GM19023 (cell line): ENCODE results near the gene SPA17.

ENCODE experiments used
- ATAC-seq: cut with Tn5 transposase; IDR thresholded peaks from one replicate; pipeline ENCODE4 v1.9.1; 2021; ENCODE audit warnings: mild to moderate bottlenecking, moderate library complexity; ENCODE audit not compliant: unreplicated experiment

The SPA17 gene

DNA sequence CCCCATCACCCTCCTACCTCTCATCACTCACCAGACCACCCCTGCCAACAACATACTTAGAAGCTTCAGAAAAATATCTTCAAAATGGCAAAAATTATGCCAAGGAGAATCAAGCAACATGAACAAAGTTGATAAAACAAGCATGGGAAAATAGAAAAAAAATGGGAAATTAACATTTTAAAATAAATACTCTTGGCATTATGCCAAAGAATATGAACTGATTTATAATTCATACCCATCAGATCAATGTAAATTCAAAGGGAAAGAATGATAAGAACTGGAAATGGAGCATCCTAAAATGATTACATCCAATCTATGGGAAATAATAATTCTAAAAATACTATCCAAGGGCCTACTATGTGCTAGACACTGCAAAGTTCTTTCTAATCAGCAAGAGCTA, 12.2 kb upstream of the SPA17 start:
- no peak for ATAC-seq

DNA sequence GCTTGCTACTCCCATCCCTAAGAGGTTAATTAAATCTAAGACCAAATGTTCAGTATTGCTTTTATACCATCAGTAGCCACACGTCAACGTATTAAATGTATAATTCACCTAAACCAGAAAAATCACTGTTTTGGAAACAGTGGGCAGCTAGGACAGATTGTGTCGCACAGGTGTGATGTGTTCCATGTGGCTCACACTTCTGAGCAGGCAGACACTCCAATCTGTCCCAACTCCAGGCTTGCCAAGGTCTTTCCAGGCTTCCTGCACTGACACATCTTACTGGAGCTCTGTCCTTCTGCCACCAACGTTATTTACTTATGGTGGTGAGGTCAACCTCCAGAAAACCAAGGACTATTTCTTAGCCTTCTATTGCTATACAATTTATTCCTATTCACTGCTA, 11.6 kb upstream of the SPA17 start:
- ATAC-seq: no peak

DNA sequence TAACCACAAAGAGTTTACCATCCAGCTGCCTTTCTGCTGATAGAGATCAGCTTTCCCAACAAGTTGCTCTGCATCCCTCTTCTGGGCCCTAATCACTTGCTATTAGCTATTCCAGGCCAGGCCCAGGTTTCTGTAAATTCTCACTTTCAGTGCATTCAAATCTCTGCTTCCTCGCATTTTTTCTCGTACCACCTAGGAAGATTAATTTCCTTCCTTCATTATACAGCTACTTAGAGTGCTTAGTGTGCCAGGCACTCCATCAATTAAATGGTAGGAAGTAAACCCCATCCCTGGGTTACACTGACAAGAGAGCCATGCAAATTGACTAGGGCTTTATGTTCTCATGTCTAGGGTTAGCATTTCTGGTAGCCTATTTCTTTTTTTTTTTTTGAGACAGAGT, 9.8 kb upstream of the SPA17 start:
- no peak for ATAC-seq

DNA sequence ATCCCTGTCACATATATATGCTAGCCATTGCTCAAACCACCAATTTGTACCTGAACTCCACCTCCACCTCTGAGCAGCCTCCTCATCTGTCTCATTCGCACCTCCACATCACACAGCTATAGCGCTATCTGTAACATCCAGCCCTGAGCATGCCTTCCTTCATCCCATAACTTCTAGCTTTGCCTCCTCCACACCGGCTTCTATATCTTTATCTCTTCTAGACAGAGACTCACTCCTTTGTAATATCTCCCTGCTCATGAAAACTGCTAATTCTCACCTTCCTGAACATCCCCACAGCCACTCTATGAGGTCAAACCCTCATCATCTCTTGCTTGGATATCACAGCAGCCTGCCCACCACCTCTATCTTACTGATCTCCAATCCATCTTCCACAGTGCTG, 6.1 kb upstream of the SPA17 start:
- no peak for ATAC-seq

DNA sequence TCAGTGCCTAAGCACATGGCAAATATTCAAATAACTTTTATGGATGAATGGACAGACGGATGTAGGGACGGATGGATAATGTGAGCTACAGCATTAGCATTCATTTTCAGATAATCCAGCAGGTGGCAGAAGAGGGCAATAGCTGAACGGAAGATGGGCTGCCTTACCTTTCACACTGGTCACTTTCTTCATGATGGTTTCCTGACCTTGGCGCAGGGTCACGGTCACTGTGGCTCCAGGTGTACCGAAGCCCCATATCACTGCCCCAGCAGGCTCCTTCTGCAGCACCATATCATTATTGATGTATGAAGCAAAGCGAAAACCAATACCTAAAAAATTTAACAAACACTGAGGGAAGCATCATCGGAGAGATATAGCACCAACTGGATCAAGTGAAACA, 4.5 kb upstream of the SPA17 start:
- ATAC-seq: peak; percentile 34

DNA sequence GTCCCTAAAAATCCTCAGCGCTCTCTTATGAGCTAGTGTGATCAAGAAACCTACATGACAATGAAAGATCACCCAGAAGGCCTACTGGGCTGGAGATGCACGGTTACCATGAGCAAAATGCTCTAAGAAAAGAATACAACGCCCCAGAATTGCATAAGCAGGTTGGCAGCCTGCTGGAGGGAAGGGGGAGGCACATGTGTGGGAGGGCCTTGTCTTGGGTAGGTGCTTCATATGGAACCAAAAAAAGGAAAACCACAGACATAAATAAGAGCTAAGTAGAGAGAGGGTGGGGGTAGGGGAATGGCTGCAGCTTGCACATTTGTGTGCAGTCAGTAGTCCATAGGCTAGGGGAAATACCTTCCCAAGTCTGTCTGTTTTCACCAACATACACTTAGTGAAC, 3.0 kb upstream of the SPA17 start:
- no peak for ATAC-seq

DNA sequence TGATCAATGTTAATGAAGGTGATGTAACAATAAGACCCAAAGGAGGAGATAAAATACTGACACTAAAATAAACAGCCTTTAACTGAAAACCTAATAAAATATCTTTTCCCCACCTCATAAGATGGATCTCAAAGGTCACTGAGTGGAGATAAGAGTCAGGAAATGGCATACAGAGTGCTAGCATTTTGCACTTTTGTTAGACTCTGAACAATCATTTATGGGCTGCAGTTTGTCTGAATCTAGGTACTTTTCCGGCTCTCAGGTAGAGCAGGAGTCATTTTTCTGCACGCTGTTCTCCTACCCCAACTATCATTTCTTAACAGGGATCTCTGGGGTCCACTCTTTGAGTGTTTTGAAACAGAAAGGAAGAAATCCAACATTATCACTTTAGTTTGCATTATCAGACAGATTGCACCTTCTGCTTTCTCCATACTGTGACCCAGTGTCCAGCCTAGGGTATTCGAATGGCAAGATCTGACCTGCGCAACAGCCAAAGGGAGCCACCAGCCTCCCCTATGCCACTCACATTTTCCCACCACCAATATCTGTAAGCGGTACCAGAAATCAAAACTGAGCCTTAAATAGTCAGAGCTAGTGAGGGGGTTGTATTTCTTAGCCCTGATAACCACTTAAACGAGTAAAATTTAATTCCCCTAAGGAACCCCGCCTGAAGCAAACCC, 1.0 kb upstream of the SPA17 start:
- ATAC-seq: no peak

DNA sequence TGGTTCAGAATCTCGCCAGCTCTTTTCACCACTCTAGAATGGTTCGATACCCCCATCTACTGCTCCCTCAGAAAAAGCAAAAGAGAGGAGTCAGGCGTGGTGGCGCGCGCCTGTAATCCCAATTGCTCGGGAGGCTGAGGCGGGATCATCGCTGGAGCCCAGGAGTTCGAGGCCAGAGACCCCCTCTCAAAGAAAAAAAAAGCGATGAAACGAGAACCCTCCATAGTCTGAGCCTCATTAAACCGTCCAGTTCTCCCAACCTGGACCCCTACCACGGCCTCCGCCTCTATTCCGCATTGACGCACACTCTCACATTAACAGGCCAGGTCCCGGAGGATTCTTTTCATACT, 439 bp downstream of the SPA17 start:
- no peak for ATAC-seq

DNA sequence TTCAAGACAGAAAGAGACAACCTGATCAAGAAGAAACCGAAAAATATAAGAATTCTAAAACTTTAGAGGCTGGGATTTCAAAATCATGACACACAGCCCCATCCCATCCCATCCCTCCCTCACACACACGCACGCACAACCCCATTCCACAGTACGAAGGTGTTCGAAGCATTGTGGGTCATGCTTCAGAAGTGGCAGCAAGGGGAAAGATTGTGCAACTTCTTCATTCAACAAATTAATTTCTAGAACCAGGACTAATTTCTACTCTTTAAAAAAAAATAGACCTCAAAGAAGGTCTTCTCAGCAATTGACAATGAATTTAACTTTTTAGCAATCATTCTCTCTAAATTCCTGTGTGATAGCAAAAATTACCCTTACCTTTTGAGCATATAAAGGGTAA, 867 bp downstream of the SPA17 start:
- ATAC-seq: no peak

DNA sequence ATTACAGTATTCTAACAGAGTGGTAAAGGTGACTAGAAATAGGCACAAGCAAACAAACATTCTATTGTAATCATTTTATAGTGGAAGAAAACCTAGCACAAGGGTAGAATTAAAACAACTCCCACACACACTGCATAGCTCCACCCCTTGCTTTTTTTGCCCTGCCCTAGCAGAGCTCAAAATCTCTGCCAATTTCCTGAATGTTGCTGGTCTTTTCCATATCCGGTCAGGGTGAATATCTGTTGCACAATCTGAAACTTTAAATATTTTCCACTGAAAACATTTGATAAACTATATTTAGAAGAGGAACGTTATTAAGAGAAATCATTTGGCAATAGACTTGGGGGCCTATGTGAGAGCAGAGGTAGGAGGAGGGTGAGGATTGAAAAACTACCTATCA, 2.7 kb downstream of the SPA17 start:
- no peak for ATAC-seq

DNA sequence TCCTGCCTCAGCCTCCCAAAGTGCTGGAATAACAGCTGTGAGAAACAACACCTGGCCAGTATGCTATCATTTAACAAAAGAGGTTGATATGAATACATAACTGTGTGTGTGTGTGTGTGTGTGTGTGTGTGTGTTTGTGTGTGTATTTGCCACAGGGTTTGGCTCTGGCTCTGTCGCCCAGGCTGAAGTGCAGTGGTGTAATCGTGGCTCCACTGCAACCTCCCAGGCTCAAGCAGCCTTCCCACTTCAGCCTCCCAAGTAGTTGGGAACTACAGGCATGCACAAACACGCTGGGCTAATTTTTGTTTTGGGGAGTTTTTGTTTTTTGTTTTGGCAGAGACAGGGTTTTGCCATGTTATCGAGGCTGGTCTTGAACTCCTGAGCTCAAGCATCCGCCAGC, 4.7 kb downstream of the SPA17 start:
- no peak for ATAC-seq

DNA sequence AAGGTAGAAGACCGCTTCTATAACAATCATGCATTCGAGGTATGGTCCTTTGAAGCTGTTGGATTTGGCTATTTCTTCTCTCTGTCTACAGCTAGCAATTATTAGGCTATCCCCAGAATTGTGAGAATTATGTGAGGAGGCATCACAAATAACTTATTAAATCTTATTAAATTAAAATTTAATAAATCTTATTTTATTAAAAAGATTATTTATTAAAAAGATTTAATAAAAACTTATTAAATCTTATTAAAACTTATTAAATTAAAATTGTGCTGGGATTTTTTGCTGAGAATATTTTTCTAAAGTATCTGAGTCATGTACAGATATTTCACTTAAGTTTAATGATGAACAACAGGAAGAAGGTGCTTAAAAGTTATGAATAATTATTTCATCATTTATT, 7.7 kb downstream of the SPA17 start:
- ATAC-seq: no peak

DNA sequence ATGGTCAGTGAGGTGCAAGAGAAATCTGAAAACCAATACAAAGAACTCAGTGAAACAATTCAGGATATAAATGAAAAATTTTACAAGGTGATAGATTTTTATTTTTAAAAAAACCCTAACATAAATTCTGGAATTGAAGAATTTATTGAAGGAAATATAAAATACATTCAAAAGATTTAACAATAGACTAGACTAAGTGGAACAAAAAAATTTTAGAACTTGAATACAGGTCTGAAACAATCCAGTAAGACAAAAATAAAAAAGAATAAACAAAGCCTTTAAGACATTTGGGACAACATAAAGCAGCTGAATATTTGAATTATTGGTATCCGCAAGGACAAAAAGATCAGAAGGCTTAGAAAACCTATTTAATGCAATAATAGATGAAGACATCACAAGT, 8.7 kb downstream of the SPA17 start:
- no peak for ATAC-seq

DNA sequence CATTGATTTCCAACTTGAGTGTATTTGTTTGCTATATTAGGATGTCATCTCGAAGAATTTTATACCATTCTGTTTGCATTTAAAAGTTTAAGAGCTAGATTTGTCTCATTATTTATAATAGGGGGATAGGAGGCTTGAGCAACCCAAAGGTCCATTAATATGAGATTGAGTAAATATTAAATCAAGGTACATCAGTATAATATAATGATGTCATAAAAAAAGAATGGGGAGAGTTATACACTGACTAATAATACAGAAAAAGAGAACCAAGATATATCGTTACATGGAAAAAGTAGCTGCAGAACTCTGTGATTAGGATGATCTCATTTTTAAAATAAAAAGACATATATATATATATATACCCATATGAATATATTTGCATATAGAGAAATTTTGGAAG, 19.4 kb downstream of the SPA17 start:
- no peak for ATAC-seq

DNA sequence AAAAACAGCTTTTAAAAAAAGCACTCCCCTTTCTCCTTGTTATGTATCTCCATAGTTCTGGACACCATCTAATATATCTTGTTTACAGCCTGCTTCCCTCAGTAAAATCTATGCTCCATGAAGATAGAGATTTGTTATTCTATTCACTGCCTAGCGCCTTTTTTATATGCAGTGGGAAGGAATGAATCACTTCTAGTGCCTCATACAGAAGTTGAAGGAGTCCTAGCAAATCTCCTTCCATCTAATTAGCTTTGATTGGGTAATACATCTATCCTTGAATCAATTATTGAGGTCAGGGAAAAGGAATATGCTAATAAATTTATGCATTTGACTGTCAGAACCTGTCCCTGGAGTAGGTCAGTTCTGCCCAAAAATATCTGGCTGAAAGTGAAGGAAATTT, 25.8 kb downstream of the SPA17 start:
- no peak for ATAC-seq

DNA sequence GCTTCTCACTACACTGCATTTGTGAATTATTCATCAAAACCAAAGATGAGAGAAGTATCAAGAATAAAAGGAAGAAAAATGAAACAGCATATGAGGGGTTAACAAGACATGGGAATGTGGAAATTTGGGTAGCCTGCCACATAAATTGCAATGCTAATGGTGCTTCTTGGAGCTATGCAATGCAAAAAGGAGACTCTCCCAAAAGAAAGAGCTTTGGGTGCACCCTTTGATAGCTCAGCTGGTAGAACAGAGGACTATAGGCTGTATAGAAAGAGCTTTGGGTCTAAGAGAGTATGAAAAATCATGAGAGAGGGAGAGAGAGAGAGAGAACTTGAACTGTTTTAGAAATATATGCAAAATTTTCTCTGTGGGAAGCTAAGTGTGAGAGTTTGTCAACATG, 26.3 kb downstream of the SPA17 start:
- ATAC-seq: no peak

DNA sequence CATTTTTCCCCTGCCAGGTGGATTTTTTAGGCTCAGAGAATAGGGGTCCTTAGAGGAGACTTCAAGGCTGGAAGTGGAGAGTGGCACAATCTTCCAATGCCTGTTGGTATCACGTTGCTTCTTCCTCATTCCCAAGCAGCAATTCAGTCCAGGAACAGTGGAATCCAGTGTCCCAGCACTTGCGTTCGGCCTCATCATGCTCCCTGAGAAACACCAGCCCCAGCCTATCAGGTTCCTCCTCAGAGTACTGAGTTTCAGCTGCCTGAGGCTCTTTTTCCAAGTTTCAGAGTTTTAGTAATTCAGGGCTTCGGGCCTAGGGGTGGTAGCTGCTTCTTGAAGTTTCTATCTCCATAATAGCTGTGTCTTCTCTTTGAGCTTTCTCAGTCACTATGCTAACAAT, 34.1 kb downstream of the SPA17 start:
- no peak for ATAC-seq

DNA sequence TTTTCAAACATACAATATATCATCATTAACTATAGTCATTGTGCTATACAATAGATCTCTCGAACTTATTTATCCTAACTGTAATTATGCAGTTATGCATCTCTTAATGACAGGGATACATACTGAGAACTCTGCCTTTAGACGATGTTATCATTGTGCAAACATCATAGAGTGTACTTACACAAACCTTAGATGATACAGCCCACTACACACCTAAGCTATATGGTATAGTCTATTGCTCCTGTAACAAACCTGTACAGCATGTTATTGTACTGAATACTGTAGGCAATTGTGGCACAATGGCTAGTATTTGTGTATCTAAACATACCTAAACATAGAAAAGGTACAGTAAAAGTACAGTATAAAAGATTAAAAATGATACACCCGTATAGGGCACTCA, 38.7 kb downstream of the SPA17 start:
- no peak for ATAC-seq

DNA sequence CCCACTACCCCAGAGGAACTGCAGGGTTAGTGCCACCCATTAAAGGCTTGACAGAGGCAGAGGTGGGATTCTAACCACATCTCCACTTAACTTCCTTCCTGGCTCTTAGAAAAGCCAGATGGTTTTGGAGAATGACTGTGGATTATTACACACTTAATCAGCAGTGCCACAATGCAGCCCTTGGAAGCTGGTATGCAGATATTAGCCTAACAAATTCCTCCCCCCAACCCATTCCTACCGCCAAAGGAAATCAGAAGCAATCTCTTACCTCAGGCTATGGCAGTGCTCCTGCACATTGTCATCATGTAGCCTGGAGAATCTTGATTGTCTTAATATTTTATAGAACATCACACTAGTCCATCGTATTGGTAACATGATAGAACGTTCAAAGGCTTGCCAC, 42.9 kb downstream of the SPA17 start:
- no peak for ATAC-seq

DNA sequence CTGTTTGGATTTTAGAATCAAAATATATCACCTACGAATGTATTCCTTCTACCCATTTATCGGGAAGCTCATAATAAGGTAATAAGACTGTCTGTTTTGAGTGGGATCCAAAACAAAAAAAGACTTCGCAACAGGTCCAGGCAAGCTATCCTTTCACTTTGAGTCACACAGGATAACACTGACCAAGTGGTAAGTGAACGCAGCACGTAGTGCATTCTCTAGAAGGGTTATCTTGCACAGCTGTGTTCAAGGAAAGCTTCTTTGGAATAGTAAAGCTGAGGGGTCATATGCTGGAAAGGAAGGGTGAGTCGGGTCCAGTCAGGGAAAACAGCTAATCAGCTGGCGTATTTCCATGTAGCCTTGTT, 43.7 kb downstream of the SPA17 start:
- ATAC-seq: no peak

DNA sequence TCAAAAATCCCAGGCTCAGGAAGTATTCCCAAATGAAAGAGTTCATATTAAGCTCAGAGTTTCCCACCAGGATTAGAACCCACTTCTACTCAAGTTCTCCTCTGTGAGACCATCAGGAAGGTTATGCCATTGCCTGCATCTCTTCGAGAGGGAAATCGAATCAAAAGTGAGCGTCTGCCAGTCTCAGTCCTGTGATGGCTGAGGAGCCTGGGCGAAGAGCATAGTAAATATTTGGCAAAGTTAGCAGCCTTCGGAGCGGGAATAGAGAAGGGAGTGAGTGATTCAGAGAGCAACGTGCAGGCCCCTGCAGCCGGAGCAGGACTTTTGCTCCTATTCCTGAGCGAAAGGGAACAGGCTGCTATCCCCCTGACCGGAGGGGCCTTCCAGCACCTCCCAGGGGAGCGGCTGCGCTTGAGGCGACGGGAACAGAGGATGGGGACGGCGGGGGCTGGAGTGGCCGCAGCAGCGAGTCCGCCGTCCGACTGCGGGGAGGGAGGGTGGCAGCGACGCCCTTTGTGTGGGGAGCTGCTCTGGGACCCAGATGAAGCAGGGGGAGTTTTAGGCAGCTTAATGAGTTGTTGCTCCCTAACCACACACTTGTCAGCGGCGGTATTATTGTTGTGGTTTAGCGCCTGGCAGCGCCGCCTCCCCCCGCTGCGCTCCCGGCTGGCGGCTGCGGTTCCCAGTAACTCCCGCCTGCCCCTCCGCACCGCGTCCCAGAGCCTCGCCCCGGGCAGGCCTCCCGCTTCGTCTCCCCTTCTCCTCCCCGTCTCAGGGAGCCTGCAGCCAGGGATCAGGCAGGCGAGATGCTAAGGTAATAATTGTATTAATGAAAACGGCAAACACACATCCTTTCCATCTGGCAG, 44.3 kb downstream of the SPA17 start:
- peak; percentile 56 for ATAC-seq

DNA sequence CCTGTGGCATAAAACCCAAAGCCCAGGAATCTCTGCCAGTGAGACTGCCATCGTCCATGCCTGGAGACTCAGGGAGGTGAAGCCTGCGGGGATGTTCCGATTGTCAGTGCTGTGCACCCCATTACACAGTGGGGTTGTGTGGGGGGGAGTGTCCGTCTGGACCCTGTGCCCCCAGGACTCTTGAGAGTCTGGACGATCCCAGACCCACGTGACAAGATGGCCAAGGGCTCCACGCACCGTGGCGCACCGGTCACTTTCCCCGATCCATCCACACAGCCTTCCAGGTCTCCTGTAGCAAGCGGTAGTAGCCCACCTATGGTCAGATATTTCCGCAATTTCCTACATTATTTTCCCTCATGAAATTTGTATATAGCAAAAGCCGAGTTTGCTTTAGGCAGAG, 45.1 kb downstream of the SPA17 start:
- no peak for ATAC-seq

DNA sequence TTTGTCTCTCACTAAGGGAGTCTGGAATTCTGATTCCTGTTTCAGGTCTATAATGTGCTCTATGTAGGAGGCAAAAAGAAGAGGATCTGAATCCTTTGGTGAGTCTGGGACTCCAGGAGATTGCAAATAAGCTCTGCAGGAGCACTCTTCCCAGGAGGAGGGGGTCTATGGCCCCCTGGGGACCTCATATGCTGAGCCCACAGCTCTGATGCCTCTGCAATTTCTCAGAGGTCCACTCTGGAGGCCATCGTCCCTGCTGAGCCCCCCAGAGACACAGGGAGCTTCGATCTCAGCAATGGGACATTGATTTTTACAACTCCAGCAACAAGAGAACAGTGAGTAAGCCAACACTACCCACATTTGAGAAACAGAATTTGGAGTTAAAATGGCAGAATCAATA, 45.8 kb downstream of the SPA17 start:
- no peak for ATAC-seq
